ENCODE data around the gene WNT16. TPM values are rescaled to one million over a fixed set of nuclear protein-coding genes. Genes with fewer than 3 reads are reported as not detected.

WNT16 gene
- total RNA-seq, 1 experiment from 2014 or later, result not detected

DNA sequence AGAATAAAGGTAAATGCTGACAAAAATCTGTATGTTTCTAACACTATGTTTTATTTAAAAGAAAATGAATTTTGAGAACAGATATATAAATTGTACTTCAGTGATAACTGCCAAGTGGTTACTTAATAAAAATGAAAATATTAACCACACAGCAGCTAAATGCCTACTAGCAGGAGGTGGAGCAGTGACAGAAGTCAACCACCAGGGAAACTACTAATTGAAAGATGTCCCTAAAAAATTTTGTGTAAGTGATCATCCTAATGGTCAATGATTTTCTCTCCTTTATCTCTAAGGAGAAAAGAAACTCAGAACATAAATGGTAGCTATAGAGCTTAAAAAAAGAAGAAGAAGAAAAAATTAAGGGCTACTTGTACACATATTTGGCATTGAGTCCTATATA is 22.9 kb downstream of the WNT16 start:
- POLR2A ChIA-PET (ENCODE audit: unreplicated experiment), result interaction anchor here (0.6 kb wide), 1 partner anchor 846 kb away, joined by 3 read pairs; no protein-coding TSS in a partner anchor
- H3K9me2 ChIP-seq (replicated peaks; ENCODE audit: low read length), result no peaks in the 10 kb centered on the region
- ATAC-seq (no peak), DNase-seq (no peak)
- CTCF ChIA-PET, result interaction anchor here (0.6 to 0.7 kb wide), 2 partner anchors 31 to 643 kb away, joined by 3 to 4 read pairs; no protein-coding TSS in a partner anchor
- no peaks in the 10 kb centered on the region for H3K9me3 ChIP-seq (ENCODE audit: low read length)
- no peaks in the 10 kb centered on the region for H3K27me3 ChIP-seq (ENCODE audit: low read length)
- no peaks in the 10 kb centered on the region for H3F3A ChIP-seq (ENCODE audit: low read length, unreplicated experiment)
- H3K36me3 ChIP-seq (ENCODE audit: low read depth, low read length), result peaks cover 13% of the 10 kb centered on the region
- intact Hi-C loops (cut with micrococcal nuclease), result no loop called here
- H3K27ac ChIP-seq (ENCODE audit: low read length), result no peak overlapping the region
- no peak overlapping the region for H3K4me3 ChIP-seq (ENCODE audit: low read length)
- H3K9ac ChIP-seq (ENCODE audit: low read length), result no peak overlapping the region
- no peak overlapping the region for H3K4me2 ChIP-seq (ENCODE audit: low read length)
- no peaks in the 10 kb centered on the region for H3K4me1 ChIP-seq (ENCODE audit: insufficient read depth, low read length)
- H4K20me1 ChIP-seq (ENCODE audit: low read length), result no peaks in the 10 kb centered on the region
- BruUV-seq (replicated peaks), result no TSS peak
- no peak overlapping the region for H2AFZ ChIP-seq (ENCODE audit: low read length)
- no peak for TF ChIP-seq EZH2phosphoT487 (IDR thresholded peaks at IDR 0.05; ENCODE audit: borderline replicate concordance, low read length)
- TF ChIP-seq, protein P1, sequence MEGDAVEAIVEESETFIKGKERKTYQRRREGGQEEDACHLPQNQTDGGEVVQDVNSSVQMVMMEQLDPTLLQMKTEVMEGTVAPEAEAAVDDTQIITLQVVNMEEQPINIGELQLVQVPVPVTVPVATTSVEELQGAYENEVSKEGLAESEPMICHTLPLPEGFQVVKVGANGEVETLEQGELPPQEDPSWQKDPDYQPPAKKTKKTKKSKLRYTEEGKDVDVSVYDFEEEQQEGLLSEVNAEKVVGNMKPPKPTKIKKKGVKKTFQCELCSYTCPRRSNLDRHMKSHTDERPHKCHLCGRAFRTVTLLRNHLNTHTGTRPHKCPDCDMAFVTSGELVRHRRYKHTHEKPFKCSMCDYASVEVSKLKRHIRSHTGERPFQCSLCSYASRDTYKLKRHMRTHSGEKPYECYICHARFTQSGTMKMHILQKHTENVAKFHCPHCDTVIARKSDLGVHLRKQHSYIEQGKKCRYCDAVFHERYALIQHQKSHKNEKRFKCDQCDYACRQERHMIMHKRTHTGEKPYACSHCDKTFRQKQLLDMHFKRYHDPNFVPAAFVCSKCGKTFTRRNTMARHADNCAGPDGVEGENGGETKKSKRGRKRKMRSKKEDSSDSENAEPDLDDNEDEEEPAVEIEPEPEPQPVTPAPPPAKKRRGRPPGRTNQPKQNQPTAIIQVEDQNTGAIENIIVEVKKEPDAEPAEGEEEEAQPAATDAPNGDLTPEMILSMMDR (conservative IDR thresholded peaks at IDR 0.05; ENCODE audit: low read depth, low read length), result peak; percentile 25; the same call in 1 of the 2 replicates
- H3K79me2 ChIP-seq (ENCODE audit: low read length), result no peaks in the 10 kb centered on the region

GRCh38 chr7:121352323-121352722 is 23.5 kb downstream of the WNT16 start:
- no peaks in the 10 kb centered on the region for H4K20me1 ChIP-seq (ENCODE audit: low read length)
- ATAC-seq, result no peak
- peaks cover 14% of the 10 kb centered on the region for H3K36me3 ChIP-seq (ENCODE audit: low read depth, low read length)
- H3K4me2 ChIP-seq (ENCODE audit: low read length), result no peak overlapping the region
- no peak overlapping the region for H3K27ac ChIP-seq (ENCODE audit: low read length)
- intact Hi-C loops (cut with micrococcal nuclease), result no loop called here
- no peak overlapping the region for H2AFZ ChIP-seq (ENCODE audit: low read length)
- H3K4me1 ChIP-seq (ENCODE audit: insufficient read depth, low read length), result no peaks in the 10 kb centered on the region
- CTCF ChIA-PET, result no interaction called here
- H3F3A ChIP-seq (ENCODE audit: low read length, unreplicated experiment), result no peaks in the 10 kb centered on the region
- no peaks in the 10 kb centered on the region for H3K9me2 ChIP-seq (replicated peaks; ENCODE audit: low read length)
- no peak overlapping the region for H3K9ac ChIP-seq (ENCODE audit: low read length)
- H3K4me3 ChIP-seq (ENCODE audit: low read length), result no peak overlapping the region
- no peaks in the 10 kb centered on the region for H3K27me3 ChIP-seq (ENCODE audit: low read length)
- no peaks in the 10 kb centered on the region for H3K9me3 ChIP-seq (ENCODE audit: low read length)
- DNase-seq, result no peak
- TF ChIP-seq EZH2 (IDR thresholded peaks at IDR 0.05; ENCODE audit: low read length, unreplicated experiment) (no peak), EZH2phosphoT487 (IDR thresholded peaks at IDR 0.05; ENCODE audit: borderline replicate concordance, low read length) (no peak)
- TF ChIP-seq, protein P1 (conservative IDR thresholded peaks at IDR 0.05; ENCODE audit: low read depth, low read length), result no peak
- no TSS peak for BruUV-seq (replicated peaks)
- POLR2A ChIA-PET (ENCODE audit: unreplicated experiment), result no interaction called here
- H3K79me2 ChIP-seq (ENCODE audit: low read length), result no peaks in the 10 kb centered on the region

DNA sequence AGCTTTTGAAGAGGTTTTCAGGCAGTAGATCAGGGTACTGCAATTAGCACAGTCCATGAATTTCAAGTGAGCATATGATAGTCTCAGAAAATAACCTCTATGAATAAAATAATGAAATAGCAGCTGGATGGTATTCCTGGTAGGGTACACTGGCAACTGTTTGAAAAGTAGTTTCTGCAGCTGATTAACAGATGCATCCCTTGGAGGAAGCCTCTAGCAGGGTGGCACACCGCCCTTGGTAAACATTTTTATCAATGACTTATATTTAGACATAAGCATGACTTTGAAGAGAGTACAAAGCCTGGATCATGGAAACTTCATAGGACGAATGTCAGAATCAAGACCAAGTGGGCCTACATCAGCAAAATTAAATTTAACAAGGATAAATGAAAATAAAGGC is 26.8 kb downstream of the WNT16 start:
- no peak overlapping the region for H2AFZ ChIP-seq (ENCODE audit: low read length)
- no peak overlapping the region for H3K9ac ChIP-seq (ENCODE audit: low read length)
- H3K4me2 ChIP-seq (ENCODE audit: low read length), result no peak overlapping the region
- H3K27ac ChIP-seq (ENCODE audit: low read length), result no peak overlapping the region
- DNase-seq (no peak), ATAC-seq (peak; percentile 40)
- H3K4me3 ChIP-seq (ENCODE audit: low read length), result no peak overlapping the region
- H3K36me3 ChIP-seq (ENCODE audit: low read depth, low read length), result peaks cover 23% of the 10 kb centered on the region
- ChIA-PET CTCF (no interaction called here), POLR2A (ENCODE audit: unreplicated experiment) (no interaction called here)
- H3F3A ChIP-seq (ENCODE audit: low read length, unreplicated experiment), result no peaks in the 10 kb centered on the region
- TF ChIP-seq EZH2phosphoT487 (IDR thresholded peaks at IDR 0.05; ENCODE audit: borderline replicate concordance, low read length), result no peak
- TF ChIP-seq, protein P1 (conservative IDR thresholded peaks at IDR 0.05; ENCODE audit: low read depth, low read length), result no peak
- TF ChIP-seq EZH2 (IDR thresholded peaks at IDR 0.05; ENCODE audit: low read length, unreplicated experiment), result no peak
- no peaks in the 10 kb centered on the region for H3K9me3 ChIP-seq (ENCODE audit: low read length)
- no peaks in the 10 kb centered on the region for H3K27me3 ChIP-seq (ENCODE audit: low read length)
- no peaks in the 10 kb centered on the region for H3K9me2 ChIP-seq (replicated peaks; ENCODE audit: low read length)
- BruUV-seq (replicated peaks), result no TSS peak
- no peaks in the 10 kb centered on the region for H4K20me1 ChIP-seq (ENCODE audit: low read length)
- intact Hi-C loops (cut with micrococcal nuclease), result no loop called here
- H3K4me1 ChIP-seq (ENCODE audit: insufficient read depth, low read length), result no peaks in the 10 kb centered on the region
- H3K79me2 ChIP-seq (ENCODE audit: low read length), result no peaks in the 10 kb centered on the region

All from PC-3 (cell line).